Measurements from ENCODE around the gene CREM.
"Not testable (repeated sequence)": the region's sequence is repeated elsewhere in the genome, so short reads cannot be mapped to it uniquely, and the experiment has no call there.

The CREM gene

GRCh38 chr10:35192645-35193249 is 66.1 kb downstream of the CREM start:
- no peak for DNase-seq (ENCODE audit: low read depth in 1 of 2, low spot score in 1 of 2)

- no peak for DNase-seq (ENCODE audit: low read depth in 1 of 2, low spot score in 1 of 2)
Observed at GRCh38 chr10:35194471-35194870, 67.8 kb downstream of the CREM start.

- DNase-seq (ENCODE audit: low read depth in 1 of 2, low spot score in 1 of 2) = peak in 1 of 2 donors; percentile 41
Observed at GRCh38 chr10:35194906-35195305, 68.3 kb downstream of the CREM start.

- DNase-seq (ENCODE audit: low read depth in 1 of 2, low spot score in 1 of 2) = peak; percentile 30 to 82
Observed at GRCh38 chr10:35195361-35196306, 69.0 kb downstream of the CREM start.

GRCh38 chr10:35200487-35200886 is 73.8 kb downstream of the CREM start:
- no peak for DNase-seq (ENCODE audit: low read depth in 1 of 2, low spot score in 1 of 2)

GRCh38 chr10:35201234-35201633 is 74.6 kb downstream of the CREM start:
- no peak for DNase-seq (ENCODE audit: low read depth in 1 of 2, low spot score in 1 of 2)

- DNase-seq (ENCODE audit: low read depth in 1 of 2, low spot score in 1 of 2) = no peak
Observed at GRCh38 chr10:35202050-35202449, 75.4 kb downstream of the CREM start.

GRCh38 chr10:35203745-35204144 is 77.1 kb downstream of the CREM start:
- DNase-seq (ENCODE audit: low read depth in 1 of 2, low spot score in 1 of 2) = no peak

- no peak for DNase-seq (ENCODE audit: low read depth in 1 of 2, low spot score in 1 of 2)
Observed at GRCh38 chr10:35204650-35205319, 78.1 kb downstream of the CREM start.

- DNase-seq (ENCODE audit: low read depth in 1 of 2, low spot score in 1 of 2) = no peak
Observed at GRCh38 chr10:35206274-35206673, 79.6 kb downstream of the CREM start.

GRCh38 chr10:35208536-35208935 is 81.9 kb downstream of the CREM start:
- DNase-seq (ENCODE audit: low read depth in 1 of 2, low spot score in 1 of 2) = no peak

GRCh38 chr10:35208949-35209613 is 82.4 kb downstream of the CREM start:
- DNase-seq (ENCODE audit: low read depth in 1 of 2, low spot score in 1 of 2) = no peak

GRCh38 chr10:35210961-35211360 is 84.3 kb downstream of the CREM start:
- DNase-seq (ENCODE audit: low read depth in 1 of 2, low spot score in 1 of 2) = no peak

- DNase-seq (ENCODE audit: low read depth in 1 of 2, low spot score in 1 of 2) = no peak
Observed at GRCh38 chr10:35211390-35211789, 84.7 kb downstream of the CREM start.

GRCh38 chr10:35212856-35213255 is 86.2 kb downstream of the CREM start:
- DNase-seq (ENCODE audit: low read depth in 1 of 2, low spot score in 1 of 2) = no peak

GRCh38 chr10:35213699-35214098 is 87.1 kb downstream of the CREM start:
- DNase-seq (ENCODE audit: low read depth in 1 of 2, low spot score in 1 of 2) = no peak

- no peak for DNase-seq (ENCODE audit: low read depth in 1 of 2, low spot score in 1 of 2)
Observed at GRCh38 chr10:35214607-35215020, 88.0 kb downstream of the CREM start.

GRCh38 chr10:35215107-35215506 is 88.5 kb downstream of the CREM start:
- no peak for DNase-seq (ENCODE audit: low read depth in 1 of 2, low spot score in 1 of 2)

GRCh38 chr10:35216303-35216905 is 89.8 kb downstream of the CREM start:
- DNase-seq (ENCODE audit: low read depth in 1 of 2, low spot score in 1 of 2) = peak in 1 of 2 donors; percentile 15

GRCh38 chr10:35216956-35217355 is 90.3 kb downstream of the CREM start:
- not testable (repeated sequence) for DNase-seq (ENCODE audit: low read depth in 1 of 2, low spot score in 1 of 2)

- no peak for DNase-seq (ENCODE audit: low read depth in 1 of 2, low spot score in 1 of 2)
Observed at GRCh38 chr10:35217455-35217854, 90.8 kb downstream of the CREM start.
